NCI-H748 treated with DMSO at 0.1 percent for 48 hours (cell line): ENCODE measurements around the gene PDF.

Source experiments
- DNase-seq: peaks from one replicate; lab custom pipeline; 2025; lab: John Stamatoyannopoulos, UW

The PDF gene

DNA sequence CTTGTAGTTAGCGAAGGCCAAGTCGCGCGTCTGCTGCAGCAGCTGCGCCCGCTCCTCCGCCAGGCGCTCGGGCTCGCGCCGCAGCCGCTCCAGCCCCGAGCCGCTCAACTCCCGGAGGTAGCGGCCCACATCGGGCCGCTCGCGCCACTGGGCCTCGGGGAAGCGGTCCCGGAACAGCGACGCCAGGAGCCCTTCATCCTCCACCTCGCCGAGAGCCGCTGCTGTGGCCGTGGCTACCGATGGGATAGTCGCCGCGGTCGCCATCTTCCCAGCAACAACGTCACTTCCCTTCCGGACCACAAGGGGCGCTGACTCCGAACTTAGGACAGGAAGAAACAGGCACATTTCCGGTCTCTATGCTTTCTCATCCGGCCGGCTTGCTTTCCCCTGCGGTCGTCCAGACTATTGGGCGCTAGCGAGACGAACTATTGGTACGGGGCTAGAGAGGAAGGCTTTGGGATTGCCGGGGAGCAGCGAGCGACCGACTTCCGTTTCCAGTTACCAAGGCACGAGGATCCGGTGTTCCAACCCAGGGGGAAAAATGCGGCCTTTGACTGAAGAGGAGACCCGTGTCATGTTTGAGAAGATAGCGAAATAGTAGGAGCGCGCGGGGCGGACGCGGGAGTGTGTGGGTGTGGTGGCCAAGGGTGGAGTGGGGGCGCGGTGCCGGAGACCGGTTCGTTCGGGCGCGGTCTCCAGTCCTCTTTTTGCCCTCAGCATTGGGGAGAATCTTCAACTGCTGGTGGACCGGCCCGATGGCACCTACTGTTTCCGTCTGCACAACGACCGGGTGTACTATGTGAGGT is 9.1 kb upstream of the PDF start, which contains the start of the genes COG8 and NIP7:
Gene COG8, minus strand, starts transcription at position 276 of the 806 bp plus-strand sequence. Its CDS starts 12 bp downstream, at position 264.
Gene NIP7, plus strand, starts transcription at position 484 of the 806 bp plus-strand sequence. Its CDS starts 58 bp downstream, at position 542.
- DNase-seq = peak; percentile 94

DNA sequence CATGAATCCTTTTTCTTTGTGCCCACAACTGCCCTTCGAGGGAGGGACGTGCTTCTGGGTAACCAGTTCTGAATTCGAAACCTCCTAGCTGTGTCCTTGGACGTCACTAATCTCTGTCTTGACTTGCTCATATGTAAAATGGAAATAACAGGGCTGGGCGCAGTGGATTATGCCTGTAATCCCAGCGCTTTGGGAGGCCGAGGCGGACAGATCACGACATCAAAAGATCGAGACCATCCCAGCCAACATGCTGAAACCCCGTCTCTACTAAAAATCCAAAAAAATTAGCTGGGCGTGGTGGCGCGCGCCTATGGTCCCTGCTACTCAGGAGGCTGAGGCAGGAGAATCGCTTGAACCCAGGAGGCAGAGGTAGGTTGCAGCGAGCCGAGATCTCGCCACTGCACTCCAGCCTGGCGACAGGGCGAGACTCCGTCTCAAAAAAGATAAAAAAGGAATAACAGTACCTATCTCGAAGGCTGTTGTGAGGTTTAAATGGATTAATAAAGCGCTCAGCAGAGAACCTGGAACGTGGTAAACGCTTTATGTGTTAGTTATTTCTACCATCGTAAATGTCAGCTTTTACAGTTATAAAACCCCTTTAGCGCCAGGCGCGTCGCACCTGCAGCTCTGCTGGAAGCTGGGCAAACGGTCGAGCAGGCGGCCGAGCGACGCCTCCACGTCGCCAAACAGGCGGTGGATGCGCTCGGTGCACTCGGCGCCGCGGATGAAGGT is 8.3 kb upstream of the PDF start:
- DNase-seq = peak; percentile 31

DNA sequence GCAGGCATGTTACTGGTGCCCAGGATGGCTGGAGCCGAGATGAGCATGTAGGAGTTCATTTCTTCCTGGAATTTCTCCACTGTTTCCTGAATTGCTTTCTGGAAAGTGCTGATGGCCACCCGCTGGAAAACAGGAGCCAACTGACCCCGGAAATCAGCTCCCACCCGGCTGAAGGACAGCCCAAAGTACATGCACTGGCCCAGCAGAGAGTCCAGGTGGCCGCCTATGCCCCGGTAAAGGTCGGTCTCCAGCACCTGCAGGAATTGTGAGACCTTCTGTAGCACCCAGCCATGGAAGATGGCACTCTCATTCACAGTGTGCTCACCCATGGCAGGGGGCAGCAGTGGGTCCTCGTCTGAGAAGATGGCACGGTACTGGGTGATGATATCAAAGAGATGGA is 4.3 kb upstream of the PDF start:
- DNase-seq = no peak

DNA sequence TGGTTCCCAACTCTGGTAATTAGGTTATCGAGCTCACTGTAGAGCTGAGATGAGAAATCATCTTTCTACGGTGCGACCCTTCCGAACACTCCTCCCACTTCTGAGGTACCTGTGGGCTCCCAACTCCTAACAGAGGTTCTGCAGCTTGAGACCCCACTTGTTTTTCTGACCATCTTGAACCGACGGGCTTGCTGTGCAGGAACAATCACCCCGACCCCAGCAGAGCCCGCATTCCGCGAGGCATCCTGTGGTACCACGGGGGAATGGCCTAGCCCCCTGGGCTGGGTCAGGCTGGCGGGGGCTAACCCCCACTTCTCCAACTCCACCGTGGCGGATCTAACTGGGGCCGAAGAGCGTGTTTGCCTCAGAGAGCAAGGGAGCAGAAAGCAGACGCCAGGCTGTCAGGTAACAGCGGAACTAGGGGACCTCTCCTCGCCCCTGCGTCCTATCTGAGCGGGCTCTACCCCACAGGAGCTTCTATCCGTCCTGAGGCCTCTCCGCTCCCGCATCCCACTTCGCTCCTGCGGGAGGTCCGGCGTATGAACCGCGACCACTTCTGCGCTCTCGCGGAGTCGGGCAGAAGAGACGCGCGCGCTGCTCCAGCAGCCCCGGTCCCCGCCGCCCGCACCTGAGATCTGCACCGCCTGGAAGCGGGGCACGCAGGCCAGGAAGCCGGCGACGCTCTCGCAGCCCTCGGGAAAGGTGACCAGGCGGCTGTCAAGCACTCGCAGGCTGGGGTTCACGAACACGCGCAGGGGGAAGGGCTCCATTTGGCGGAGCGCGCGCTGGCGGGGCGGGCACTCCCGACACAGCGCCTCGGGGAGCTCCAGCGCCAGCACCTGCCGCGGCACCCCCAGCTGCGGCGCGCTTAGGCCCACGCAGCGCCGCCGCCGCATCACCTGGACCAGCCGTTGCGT is 761 bp downstream of the PDF start:
- DNase-seq = no peak

DNA sequence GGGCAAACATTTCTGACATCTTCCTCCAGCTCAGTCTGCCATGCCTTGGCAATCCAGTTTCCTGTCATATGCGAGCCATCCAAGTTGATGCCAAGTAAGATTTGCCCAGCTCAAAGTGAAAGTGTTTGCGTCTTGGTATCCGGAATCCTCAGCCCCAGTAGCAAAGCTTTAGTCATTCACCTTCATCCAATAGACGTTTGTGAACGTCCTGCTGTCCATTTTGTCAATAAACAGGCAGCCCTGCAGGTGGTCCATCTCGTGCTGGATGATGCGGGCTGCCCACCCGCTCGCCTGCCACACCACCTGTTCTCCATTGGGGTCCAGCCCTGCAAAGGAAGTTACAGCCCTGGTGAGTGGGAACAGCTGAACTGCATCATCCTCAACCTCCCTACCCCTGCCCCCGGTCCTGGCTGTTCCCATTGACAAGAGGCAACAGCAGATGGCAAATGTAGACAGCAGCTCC is 1.5 kb downstream of the PDF start:
- no peak for DNase-seq

DNA sequence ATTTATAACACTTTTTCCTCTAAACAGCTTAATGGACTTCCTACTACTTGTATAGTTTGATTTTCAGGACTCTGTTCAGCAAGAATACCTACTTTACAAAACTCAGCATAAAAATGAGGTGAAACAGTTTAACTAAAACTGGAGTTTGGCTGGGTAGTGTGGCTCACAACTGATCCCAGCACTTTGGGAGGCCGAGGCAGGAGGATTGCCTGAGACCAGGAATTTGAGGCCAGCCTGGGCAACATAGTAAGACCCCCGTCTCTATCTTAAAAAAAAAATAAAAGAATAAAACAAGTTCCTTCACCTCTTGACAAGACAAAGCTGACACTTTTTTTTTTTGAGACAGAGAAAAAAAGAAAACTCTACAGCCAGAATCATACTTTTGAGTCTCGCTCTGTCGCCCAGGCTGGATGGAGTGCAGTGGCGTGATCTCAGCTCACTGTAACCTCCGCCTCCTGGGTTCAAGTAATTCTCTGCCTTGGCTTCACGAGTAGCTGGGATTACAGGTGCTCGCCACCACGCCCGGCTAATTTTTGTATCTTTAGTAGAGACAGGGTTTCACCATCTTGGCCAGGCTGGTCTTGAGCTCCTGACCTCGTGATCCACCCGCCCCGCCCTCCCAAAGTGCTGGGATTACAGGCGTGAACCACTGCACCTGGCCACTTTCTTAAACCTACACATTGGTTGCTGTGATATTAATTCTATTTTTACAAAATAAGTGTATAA is 2.6 kb downstream of the PDF start:
- DNase-seq = no peak

DNA sequence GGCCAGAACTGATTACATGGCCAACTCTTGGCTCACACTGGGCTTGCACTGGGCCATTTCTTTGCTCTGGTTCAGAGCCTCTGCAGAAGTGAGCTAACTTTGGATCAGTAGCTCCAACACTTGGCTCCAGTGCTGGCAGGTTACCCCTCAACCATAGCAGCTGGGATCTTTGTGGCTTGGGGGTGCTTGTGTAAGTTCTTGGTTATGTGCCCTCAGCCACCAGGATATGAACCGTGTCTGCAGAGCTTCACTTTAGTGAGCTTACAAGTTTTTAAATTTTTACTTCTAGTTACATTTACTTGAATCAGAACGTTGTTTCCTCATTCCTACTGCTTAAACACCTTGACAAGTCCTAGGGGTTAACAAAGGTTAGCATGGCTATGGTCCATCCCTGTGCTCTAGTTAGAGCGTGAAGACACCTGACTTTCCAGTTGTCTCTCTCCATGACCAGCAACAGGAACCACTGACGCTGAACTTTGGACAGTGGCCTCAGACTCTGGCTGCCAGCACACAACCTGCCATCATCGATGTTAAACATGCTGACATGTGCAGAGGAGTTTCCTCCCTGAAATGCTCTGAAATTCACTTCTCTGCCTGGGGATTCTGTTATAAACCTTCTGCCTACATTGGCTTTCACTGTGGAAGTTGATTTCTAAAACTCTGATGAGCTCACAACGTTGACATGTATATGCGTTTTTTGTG is 4.1 kb downstream of the PDF start:
- DNase-seq = no peak

DNA sequence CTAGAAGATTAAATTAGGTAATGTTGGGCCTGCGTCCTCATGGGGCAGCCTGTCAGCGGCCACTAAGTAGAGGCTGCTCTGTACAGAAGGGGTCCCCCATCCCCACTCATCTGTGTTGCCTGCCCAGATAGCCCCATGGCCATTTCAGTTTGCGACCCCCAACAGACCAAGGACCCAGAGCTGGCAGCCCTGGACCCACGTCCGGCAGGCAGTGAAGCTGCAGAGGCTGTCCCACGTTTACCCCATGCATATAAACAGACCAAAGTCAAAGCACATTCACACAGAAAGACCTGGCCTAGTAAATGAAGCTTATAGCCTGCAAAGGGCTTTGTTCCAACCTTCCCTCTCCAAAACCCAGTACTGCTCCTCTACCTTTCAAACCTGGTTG is 4.6 kb downstream of the PDF start:
- DNase-seq = no peak

DNA sequence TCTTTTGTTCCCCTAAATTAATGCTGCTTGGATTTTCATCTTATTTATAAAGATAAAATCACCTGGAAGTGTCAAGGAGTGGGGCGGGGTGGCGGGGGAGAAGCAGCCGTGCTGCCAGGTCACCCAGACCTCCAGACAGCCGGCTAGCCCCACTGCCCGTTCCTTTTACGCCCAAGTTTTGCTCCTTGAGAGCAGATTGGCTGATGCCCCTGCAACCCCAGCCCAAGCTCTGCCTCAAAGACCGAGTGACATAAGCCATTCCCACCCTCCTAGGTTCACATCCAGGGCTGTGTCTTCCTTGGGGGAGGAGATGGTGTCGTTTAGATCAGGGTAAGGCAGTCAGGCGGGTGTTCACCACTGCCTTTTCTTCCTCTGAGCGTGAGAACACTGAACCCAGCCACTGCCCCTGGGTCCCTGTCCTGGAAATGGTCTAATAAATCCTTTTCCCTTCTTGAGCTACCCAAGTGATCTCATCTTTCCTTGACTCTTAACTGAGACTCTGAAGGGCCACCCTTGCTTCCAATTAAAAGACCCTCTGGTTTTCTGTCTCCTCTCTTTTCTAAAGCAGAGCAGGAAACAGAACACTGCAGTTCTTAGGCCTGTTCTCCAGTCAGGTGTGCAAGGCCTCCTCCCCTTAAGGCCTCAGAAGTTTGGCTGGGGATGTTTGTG is 5.7 kb downstream of the PDF start:
- DNase-seq = no peak

DNA sequence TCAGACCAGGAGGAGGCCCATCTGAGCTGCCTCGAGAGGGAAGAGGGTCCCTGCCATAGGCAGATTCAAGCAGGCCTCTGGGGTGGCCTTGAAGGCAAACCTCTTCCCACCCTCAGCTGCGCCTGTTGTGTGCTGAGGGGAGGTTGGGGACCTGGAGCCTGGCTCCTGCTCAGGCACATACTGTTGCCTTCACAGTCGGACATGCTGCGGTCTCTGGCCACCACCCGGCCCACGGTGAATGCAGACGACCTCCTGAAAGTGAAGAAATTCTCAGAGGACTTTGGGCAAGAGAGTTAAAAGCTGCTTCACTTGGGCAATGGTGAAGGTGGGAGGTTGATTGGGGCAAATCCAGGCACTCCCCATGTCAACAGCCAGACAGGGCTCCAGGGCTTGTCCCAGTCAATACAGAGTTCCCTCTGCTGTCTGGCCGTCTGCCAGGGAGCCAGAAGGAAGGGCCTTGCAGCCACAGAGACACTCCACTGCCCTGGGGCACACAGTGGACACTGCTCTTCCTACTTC is 6.3 kb downstream of the PDF start:
- no peak for DNase-seq

DNA sequence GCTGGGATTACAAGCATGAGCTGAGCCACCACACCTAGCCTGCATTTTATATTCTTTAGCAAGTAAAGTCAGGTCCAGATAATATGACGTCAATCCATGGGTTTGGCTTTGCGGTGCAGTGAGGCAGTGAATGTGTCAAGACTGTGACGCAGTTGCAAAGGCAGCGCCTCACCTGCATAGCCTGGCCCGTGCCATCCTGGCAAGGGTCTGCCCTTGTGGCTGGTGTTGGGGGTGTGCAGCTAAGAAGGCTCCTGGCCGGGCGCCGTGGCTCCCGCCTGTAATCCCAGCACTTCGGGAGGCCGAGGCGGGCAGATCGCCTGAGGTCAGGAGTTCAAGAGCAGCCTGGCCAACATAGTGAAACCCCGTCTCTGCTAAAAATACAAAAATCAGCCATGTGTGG is 7.0 kb downstream of the PDF start:
- DNase-seq = no peak

DNA sequence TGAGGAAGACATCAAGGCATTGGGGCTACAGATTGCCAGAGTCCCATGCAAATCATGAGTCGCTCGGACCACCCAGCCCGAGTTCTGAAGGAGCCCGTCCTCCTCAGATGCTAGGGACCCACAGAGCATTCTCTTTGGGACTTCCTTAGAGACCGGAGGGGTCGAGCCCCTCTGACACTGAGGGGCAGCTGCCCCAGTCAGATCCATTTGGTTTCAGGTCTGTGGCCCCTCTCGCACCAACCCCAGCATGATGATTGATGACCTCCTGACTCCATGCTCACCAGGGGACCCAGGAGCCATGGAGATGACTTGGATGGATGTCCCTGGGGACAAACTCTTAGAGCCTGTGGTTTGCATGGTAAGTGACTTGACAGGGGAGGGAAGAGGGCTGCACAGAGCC is 8.0 kb downstream of the PDF start:
- no peak for DNase-seq

DNA sequence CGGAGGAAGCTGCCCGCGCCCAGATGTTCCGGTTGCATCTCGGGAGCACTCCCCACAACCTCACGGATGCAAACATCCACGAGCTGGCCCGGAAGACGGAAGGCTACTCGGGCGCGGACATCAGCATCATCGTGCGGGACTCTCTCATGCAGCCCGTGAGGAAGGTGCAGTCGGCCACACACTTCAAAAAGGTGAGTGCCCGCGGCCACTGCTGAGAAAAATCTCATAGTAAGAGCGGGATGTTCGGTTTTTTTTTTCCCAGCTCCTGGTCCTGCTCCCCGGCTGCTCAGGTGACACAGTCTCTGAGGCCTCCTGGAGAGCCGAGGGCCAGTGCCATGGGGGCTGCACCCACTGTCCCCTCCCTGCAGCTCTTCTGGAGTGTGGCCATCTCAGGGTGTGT is 9.3 kb downstream of the PDF start:
- DNase-seq = no peak

DNA sequence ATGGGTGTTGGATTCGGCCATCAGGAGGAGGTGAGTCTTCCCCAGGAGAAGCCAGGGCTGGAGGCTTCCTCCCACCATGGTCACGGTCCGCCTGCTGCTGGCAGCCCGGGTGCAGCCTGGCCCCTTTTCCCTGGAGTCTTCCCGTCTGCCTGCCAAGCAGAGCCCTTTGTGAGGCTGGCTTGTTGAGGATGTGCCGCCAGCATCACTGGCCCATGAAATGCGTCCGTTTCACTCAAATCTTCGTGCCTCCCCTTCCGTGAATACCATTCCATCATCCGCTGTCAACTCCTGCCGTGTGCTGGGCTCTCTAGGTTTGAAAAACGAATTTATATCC is 9.7 kb downstream of the PDF start:
- no peak for DNase-seq

DNA sequence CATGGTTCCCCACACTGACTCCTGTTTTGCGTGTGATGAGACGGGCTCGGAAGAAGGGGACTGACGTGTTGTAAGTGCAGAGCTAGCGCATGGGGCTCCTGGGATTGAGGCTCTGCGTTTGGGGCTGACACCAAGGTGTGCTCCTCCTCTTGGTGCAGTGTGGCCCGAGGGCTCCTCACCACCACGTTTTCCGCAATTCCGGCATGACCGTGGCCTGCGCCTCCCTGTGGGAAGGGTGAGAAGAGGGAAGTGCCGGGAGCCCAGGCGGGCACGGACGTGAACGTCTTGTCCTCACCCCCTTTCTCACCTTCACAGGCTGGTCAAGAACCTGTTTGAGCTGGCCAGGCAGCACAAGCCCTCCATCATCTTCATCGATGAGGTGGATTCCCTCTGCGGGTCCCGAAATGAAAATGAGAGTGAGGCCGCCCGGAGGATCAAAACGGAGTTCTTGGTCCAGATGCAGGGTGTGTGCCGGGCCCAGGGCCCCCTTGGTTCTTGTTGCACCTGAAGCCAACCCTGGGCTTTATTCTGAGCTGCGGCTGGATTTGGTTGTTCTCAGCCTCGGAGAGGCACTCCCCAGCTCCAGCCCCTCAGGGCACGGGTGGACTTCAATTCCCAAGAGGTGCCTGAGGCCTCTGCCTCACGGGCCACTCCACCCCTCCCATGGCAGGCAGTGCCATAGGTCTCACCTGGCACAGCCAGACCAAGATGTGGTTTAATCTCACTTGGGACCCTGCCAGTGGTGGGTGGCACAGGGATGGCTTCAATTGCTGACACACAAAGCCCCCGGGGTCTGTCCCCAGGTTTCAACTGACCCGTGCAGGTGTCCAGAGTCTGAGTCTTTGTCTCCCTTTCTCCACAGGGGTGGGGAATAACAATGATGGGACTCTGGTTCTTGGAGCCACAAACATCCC is 10.3 kb downstream of the PDF start:
- DNase-seq = no peak

DNA sequence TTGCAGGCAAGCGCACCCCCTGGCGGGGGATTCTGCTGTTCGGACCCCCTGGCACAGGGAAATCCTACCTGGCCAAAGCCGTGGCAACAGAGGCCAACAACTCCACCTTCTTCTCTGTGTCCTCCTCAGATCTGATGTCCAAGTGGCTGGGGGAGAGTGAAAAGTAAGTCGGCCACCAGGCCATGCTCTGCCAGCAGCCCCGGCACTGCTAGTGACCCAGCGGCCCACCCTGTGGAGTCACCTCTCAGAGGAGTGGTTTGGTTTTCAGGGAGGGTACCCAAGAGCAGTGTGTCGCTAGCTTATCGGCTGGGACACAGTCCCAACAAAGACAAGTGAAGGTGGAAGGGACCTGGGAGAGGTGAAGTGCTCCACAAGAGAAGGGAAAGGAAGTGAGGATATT is 11.0 kb downstream of the PDF start:
- DNase-seq = no peak

DNA sequence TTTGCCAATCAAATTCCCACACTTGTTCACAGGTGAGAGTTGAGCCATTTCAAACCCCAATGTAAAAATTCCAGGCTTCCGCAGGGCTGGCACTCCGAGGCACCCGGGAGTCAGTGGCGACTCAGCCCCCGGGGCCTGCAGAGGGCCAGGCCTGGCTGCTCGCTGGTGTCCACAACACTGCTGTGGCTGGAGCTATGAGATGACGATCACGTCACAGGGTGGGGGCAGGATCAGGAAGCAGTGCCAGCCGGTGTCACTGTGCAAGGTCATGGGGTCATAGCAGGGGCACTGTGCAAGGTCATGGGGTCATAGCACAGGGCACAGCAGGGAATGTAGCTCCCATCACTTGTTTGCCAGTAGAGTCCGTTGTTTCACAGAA is 11.5 kb downstream of the PDF start:
- no peak for DNase-seq

DNA sequence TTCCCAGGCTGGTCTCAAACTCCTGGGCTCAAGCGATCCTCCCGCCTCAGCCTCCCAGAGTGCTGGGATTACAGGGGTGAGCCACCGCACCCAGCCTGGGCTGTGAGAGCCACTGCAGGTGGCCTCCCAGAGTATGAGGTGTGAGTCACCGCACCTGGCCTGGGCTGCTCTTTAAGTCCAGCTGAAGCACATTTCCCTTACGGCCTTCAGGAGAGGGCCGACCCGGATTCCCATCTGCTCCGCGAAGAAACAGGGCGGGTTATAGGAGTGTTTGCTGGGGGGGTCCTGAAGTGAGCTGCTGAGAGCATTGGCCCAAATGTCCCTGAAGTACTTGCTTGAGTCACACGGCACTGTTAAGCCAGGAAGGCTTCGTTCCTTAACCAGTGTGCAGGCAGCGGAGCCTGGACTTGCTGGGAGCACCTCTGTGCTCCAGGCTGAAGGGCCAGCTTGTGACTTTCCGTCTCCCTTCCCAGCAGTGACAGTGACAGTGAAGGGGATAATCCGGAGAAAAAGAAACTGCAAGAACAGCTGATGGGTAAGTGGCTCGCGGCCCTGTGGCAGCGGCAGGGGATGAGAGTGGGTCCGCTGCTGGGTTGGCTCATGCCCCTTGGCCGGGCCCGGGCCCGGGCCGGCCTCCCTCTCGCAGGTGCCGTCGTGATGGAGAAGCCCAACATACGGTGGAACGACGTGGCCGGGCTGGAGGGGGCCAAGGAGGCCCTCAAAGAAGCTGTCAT is 12.0 kb downstream of the PDF start:
- no peak for DNase-seq
